Measurements from ENCODE around the gene BCL2L15. TPM values are rescaled to one million over a fixed set of nuclear protein-coding genes. Genes with fewer than 3 reads are reported as not detected.

Gene BCL2L15
- total RNA-seq, 1 experiment from 2014 or later, result 0.17 TPM

DNA sequence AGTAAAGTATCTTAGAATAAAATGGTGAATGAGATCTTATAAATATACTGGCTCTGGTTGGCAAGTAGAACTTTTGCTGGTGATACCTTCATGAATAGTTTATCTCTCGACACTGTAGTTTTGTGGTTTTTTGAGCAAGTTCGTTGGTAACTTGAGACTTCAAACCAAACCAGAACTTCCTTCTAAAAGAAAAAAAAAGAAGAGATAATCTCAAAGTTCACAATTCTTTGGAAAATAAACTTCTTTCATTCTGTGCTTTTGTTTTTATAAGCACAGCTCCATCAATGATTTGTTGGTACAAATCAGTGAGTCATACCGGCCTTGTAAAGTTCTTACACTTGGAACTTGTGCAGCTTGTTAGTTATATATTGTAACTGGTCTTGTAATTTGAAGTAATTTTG, 44.1 kb upstream of the BCL2L15 start:
- ATAC-seq (no peak), DNase-seq (ENCODE audit: low spot score) (no peak)
- Mint-ChIP-seq H3K9me3 (peaks cover 3% of the 10 kb centered on the region; the same call in 1 of the 2 replicates), H3K36me3 (no peaks in the 10 kb centered on the region), H3K27me3 (ENCODE audit: low read depth) (peaks cover 4% of the 10 kb centered on the region), H3K4me3 (peak overlapping the region; percentile 93), H3K4me1 (peaks cover 42% of the 10 kb centered on the region), H3K27ac (no peak overlapping the region)
- TF ChIP-seq ZNF232 (CRISPR knock-in tag; IDR thresholded peaks at IDR 0.05) (no peak), GABPB1 (CRISPR knock-in tag; IDR thresholded peaks at IDR 0.05) (no peak), PREB (CRISPR knock-in tag; IDR thresholded peaks at IDR 0.05; ENCODE audit: borderline replicate concordance) (no peak), NR1H2 (CRISPR knock-in tag; IDR thresholded peaks at IDR 0.05) (no peak), GTF2I (CRISPR knock-in tag; conservative IDR thresholded peaks at IDR 0.05) (no peak)
- TF ChIP-seq, protein P1, sequence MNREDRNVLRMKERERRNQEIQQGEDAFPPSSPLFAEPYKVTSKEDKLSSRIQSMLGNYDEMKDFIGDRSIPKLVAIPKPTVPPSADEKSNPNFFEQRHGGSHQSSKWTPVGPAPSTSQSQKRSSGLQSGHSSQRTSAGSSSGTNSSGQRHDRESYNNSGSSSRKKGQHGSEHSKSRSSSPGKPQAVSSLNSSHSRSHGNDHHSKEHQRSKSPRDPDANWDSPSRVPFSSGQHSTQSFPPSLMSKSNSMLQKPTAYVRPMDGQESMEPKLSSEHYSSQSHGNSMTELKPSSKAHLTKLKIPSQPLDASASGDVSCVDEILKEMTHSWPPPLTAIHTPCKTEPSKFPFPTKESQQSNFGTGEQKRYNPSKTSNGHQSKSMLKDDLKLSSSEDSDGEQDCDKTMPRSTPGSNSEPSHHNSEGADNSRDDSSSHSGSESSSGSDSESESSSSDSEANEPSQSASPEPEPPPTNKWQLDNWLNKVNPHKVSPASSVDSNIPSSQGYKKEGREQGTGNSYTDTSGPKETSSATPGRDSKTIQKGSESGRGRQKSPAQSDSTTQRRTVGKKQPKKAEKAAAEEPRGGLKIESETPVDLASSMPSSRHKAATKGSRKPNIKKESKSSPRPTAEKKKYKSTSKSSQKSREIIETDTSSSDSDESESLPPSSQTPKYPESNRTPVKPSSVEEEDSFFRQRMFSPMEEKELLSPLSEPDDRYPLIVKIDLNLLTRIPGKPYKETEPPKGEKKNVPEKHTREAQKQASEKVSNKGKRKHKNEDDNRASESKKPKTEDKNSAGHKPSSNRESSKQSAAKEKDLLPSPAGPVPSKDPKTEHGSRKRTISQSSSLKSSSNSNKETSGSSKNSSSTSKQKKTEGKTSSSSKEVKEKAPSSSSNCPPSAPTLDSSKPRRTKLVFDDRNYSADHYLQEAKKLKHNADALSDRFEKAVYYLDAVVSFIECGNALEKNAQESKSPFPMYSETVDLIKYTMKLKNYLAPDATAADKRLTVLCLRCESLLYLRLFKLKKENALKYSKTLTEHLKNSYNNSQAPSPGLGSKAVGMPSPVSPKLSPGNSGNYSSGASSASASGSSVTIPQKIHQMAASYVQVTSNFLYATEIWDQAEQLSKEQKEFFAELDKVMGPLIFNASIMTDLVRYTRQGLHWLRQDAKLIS (CRISPR knock-in tag; IDR thresholded peaks at IDR 0.05; ENCODE audit: borderline replicate concordance), result no peak
- POLR2A ChIA-PET, result interaction anchor here (0.7 kb wide), 1 partner anchor 172 kb away, joined by 3 read pairs; the partner anchor contains the start of gene PHTF1
- CTCF ChIA-PET, result interaction anchor here (0.8 to 3.4 kb wide), 2 partner anchors 26 to 214 kb away, joined by 3 to 19 read pairs; partner anchors contain the start of genes AP4B1 and DCLRE1B

DNA sequence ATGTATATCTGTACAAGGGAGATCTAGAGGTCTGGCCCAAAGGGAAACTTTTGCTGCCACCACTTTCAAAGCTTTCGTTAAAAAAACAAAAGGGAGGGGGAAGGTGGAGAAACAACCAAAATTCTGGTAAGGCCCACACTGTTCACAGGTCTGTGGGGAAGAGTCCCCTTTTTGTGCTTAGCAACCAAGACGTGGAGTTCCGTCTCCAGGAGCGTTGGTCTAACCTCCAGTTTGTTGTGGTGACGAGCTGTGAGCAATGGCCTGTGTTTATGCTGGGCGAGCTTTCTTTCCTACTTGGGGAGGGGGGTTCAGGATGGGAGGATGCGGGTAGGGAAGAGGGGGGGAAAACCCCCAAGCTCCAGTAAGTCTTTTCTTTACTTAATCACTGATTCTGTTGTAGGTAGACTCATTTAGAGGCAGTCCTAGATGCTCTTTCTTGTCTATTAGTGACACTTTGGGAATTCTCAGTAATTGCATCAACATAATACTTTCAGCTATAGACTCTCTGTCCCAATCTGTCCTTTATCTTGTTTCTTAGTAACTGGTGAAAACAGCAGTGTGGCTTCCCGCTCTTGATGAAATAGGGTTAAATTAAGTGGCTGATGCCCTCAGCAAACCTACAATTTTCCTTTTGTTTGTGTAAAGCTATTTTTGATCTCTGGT, 43.2 kb upstream of the BCL2L15 start:
- peak overlapping the region; percentile 93 for H3K4me3 Mint-ChIP-seq
- H3K9me3 Mint-ChIP-seq, result peaks cover 3% of the 10 kb centered on the region; the same call in 1 of the 2 replicates
- ChIA-PET POLR2A (interaction anchor here (0.5 to 2.7 kb wide), 4 partner anchors 10 to 657 kb away, joined by 4 to 23 read pairs (median 6); partner anchors contain the start of genes AP4B1 and DCLRE1B), CTCF (interaction anchor here (0.6 to 3.4 kb wide), 5 partner anchors 16 to 215 kb away, joined by 3 to 19 read pairs (median 3); partner anchors contain the start of genes AP4B1 and DCLRE1B)
- peak overlapping the region; percentile 84 for H3K27ac Mint-ChIP-seq
- DNase-seq (ENCODE audit: low spot score) (no peak), ATAC-seq (0 out of 2 replicates have a peak, but pooled peaks have one; percentile 2)
- peaks cover 7% of the 10 kb centered on the region for H3K27me3 Mint-ChIP-seq (ENCODE audit: low read depth)
- H3K36me3 Mint-ChIP-seq, result no peaks in the 10 kb centered on the region
- peaks cover 37% of the 10 kb centered on the region for H3K4me1 Mint-ChIP-seq
- TF ChIP-seq NFATC4 (CRISPR knock-in tag; IDR thresholded peaks at IDR 0.05), result no peak
- no peak for TF ChIP-seq AR (CRISPR knock-in tag; IDR thresholded peaks at IDR 0.05)
- TF ChIP-seq JAZF1 (CRISPR knock-in tag; IDR thresholded peaks at IDR 0.05), result no peak
- TF ChIP-seq CDX4 (CRISPR knock-in tag; IDR thresholded peaks at IDR 0.05; ENCODE audit: borderline replicate concordance), result no peak
- TF ChIP-seq, protein P2, sequence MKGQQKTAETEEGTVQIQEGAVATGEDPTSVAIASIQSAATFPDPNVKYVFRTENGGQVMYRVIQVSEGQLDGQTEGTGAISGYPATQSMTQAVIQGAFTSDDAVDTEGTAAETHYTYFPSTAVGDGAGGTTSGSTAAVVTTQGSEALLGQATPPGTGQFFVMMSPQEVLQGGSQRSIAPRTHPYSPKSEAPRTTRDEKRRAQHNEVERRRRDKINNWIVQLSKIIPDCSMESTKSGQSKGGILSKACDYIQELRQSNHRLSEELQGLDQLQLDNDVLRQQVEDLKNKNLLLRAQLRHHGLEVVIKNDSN (CRISPR knock-in tag; IDR thresholded peaks at IDR 0.05), result no peak
- TF ChIP-seq ETV6 (CRISPR knock-in tag; IDR thresholded peaks at IDR 0.05), result no peak
- no peak for TF ChIP-seq RELA (CRISPR knock-in tag; IDR thresholded peaks at IDR 0.05; ENCODE audit: borderline replicate concordance)
- no peak for TF ChIP-seq NFYB (CRISPR knock-in tag; conservative IDR thresholded peaks at IDR 0.05; ENCODE audit: low read depth)
- TF ChIP-seq, protein P3, sequence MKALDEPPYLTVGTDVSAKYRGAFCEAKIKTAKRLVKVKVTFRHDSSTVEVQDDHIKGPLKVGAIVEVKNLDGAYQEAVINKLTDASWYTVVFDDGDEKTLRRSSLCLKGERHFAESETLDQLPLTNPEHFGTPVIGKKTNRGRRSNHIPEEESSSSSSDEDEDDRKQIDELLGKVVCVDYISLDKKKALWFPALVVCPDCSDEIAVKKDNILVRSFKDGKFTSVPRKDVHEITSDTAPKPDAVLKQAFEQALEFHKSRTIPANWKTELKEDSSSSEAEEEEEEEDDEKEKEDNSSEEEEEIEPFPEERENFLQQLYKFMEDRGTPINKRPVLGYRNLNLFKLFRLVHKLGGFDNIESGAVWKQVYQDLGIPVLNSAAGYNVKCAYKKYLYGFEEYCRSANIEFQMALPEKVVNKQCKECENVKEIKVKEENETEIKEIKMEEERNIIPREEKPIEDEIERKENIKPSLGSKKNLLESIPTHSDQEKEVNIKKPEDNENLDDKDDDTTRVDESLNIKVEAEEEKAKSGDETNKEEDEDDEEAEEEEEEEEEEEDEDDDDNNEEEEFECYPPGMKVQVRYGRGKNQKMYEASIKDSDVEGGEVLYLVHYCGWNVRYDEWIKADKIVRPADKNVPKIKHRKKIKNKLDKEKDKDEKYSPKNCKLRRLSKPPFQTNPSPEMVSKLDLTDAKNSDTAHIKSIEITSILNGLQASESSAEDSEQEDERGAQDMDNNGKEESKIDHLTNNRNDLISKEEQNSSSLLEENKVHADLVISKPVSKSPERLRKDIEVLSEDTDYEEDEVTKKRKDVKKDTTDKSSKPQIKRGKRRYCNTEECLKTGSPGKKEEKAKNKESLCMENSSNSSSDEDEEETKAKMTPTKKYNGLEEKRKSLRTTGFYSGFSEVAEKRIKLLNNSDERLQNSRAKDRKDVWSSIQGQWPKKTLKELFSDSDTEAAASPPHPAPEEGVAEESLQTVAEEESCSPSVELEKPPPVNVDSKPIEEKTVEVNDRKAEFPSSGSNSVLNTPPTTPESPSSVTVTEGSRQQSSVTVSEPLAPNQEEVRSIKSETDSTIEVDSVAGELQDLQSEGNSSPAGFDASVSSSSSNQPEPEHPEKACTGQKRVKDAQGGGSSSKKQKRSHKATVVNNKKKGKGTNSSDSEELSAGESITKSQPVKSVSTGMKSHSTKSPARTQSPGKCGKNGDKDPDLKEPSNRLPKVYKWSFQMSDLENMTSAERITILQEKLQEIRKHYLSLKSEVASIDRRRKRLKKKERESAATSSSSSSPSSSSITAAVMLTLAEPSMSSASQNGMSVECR (CRISPR knock-in tag; IDR thresholded peaks at IDR 0.05; ENCODE audit: borderline replicate concordance), result no peak
- no peak for TF ChIP-seq KAT7 (CRISPR knock-in tag; IDR thresholded peaks at IDR 0.05; ENCODE audit: borderline replicate concordance)
- no peak for TF ChIP-seq NFE2L1 (CRISPR knock-in tag; IDR thresholded peaks at IDR 0.05)
- no peak for TF ChIP-seq ZNF138 (CRISPR knock-in tag; conservative IDR thresholded peaks at IDR 0.05)
- no peak for TF ChIP-seq TCF7 (CRISPR knock-in tag; IDR thresholded peaks at IDR 0.05; ENCODE audit: low read depth)
- no peak for TF ChIP-seq ESRRA (CRISPR knock-in tag; IDR thresholded peaks at IDR 0.05; ENCODE audit: borderline replicate concordance)
- TF ChIP-seq TP53 (CRISPR knock-in tag; IDR thresholded peaks at IDR 0.05), result no peak

Measured in WTC11 (cell line).